Measurements from ENCODE around the gene FRMPD2. TPM values are rescaled to one million over a fixed set of nuclear protein-coding genes. Genes with fewer than 3 reads are reported as not detected.

FRMPD2 gene
- total RNA-seq, 1 experiment from 2014 or later = 0.30 TPM

- Histone ChIP-seq H3K36me3 (ENCODE audit: control insufficient read depth in 1 of 2, insufficient read depth in 2 of 2, low read length in 2 of 2) (no peaks in the 10 kb centered on the region), H3K4me2 (ENCODE audit: low read length) (no peak overlapping the region), H3K4me1 (ENCODE audit: control insufficient read depth in 1 of 2, insufficient read depth in 2 of 2, low read length in 2 of 2) (peaks cover 4 to 13% of the 10 kb centered on the region in 2 experiments; a peak in 2 of 4 replicates), H3K4me3 (replicated peaks in 1 of 2; ENCODE audit: low read depth in 1 of 2, low read length in 2 of 2) (no peak overlapping the region), H2AFZ (ENCODE audit: low read depth, low read length, poor library complexity, severe bottlenecking) (no peak overlapping the region), H4K20me1 (ENCODE audit: insufficient read depth) (no peaks in the 10 kb centered on the region), H3K27me3 (ENCODE audit: insufficient read depth, low read length) (no peaks in the 10 kb centered on the region), H3K9me2 (ENCODE audit: insufficient read depth) (no peaks in the 10 kb centered on the region), H3K9me3 (ENCODE audit: control insufficient read depth in 1 of 2, insufficient read depth in 1 of 2, low read depth in 1 of 2, low read length in 2 of 2) (no peaks in the 10 kb centered on the region), H3K79me2 (ENCODE audit: insufficient read depth, low read length) (no peaks in the 10 kb centered on the region), H3K9ac (ENCODE audit: low read length) (no peak overlapping the region), H3K27ac (ENCODE audit: low read depth, low read length) (no peak overlapping the region)
- intact Hi-C loops (cut with micrococcal nuclease) = no loop called here
- POLR2A ChIA-PET = no interaction called here
- RAD21 ChIA-PET (ENCODE audit: low non-redundant PET in 1 of 2, low total read pairs in 2 of 2, uncharacterized antibody in 2 of 2, unreplicated experiment in 2 of 2) = no interaction called here
- DNase-seq (ENCODE audit: low read depth, low spot score) = no peak
- CTCF ChIA-PET = no interaction called here
- no peak for TF ChIP-seq ELF1 (IDR thresholded peaks at IDR 0.05; ENCODE audit: borderline replicate concordance, low read depth)
- no peak for TF ChIP-seq CTCF (IDR thresholded peaks at IDR 0.05 in 2 of 3, conservative IDR thresholded peaks at IDR 0.05 in 1 of 3; ENCODE audit: borderline replicate concordance in 1 of 3, insufficient read depth in 1 of 3, low read depth in 2 of 3, low read length in 2 of 3)
- TF ChIP-seq MAX (IDR thresholded peaks at IDR 0.05) = no peak
- no peak for TF ChIP-seq SIN3A (IDR thresholded peaks at IDR 0.05; ENCODE audit: low read depth)
- no peak for TF ChIP-seq SRF (IDR thresholded peaks at IDR 0.05; ENCODE audit: low read depth)
- no peak for TF ChIP-seq ZBTB33 (IDR thresholded peaks at IDR 0.05; ENCODE audit: extremely low read depth, insufficient replicate concordance, low read length)
- no peak for TF ChIP-seq JUND (IDR thresholded peaks at IDR 0.05)
- TF ChIP-seq CEBPB (IDR thresholded peaks at IDR 0.05; ENCODE audit: low read depth) = no peak
- no peak for TF ChIP-seq EGR1 (IDR thresholded peaks at IDR 0.05; ENCODE audit: low read depth)
- BruUV-seq (replicated peaks) = no TSS peak
- no peak for ATAC-seq
Observed at GRCh38 chr10:48247680-48248079, 26.8 kb downstream of the FRMPD2 start.
